Central memory CD4-positive, alpha-beta T cell (primary cell): Measurements from ENCODE around the gene RPL15.

Experiments used
- DNase-seq: peaks from one replicate; pipeline ENCODE4 v3.0.0; 2022

The RPL15 gene

DNA sequence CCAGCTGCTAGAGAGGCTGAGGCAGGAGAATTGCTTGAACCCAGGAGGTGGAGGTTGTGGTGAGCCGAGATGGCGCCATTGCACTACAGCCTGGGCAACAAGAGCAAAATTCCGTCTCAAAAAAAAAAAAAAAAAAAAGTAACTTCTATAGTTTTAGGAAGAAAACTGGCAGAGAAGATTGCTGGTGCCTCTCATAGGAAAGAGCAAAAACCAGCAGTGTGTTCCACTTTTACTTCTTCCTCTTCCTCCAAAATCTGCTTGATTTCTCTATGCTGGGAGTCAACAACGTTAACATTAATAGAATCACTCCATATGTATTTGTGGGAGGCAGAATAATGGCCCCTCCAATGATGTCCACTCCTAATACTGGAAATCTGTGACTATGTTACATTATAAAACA is 15.6 kb downstream of the RPL15 start:
- DNase-seq: no peak

DNA sequence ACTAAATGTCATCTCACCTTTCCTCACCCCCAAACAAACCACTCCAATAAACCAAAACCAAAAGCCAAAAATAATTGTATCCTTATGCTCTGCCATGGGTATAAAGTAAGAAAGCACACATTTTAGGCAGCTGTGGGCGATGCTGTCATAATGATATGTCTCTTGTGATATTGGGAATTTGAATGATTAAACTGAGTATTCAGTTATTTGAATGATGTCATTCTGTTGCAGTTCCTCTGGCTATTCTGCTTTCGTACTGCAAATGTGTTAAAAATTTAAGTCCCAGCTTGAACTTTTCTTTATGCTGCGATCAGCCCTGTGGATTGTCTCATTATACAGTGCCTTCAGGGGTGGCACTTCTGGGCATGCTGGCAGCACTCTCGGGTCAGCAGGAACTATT is 17.3 kb downstream of the RPL15 start:
- DNase-seq: no peak

DNA sequence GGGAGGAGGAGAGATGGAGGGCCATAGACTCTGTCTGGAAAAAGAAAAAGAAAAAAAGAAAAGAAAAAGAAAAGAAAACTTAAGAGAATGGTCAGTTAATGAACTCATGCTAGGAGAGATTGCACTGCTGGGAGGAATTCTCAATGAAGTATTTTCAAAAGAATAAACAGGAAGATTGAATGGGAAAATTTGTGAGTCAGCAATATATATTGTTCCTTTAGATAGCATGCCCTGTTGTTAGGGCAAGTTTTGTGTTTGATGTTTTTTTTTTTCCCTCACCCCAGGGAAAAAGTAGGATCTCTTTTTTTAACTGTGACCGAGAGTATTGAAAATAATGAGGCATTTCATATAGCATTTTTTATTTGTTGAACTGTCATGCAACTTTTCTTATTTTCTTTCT is 20.4 kb downstream of the RPL15 start:
- no peak for DNase-seq

DNA sequence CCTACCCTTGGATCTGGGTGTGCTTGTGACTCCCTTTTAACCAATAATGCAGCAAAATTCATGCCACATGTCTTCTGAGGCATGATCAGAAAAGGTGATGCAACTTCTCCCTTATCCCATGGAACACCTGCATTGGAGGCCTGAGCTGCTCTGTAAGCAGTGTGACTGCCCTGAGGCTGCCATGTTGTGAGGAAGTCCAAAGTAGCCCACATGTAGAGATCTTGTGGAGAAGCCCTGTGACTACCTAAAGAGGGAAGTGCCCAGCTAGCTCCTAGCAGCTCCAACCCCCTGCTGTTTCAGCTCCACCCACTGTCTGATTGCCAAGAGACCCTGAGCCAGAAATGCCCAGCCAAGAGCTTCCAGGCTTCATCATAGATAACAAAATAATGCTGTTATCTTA is 21.8 kb downstream of the RPL15 start:
- DNase-seq: no peak

DNA sequence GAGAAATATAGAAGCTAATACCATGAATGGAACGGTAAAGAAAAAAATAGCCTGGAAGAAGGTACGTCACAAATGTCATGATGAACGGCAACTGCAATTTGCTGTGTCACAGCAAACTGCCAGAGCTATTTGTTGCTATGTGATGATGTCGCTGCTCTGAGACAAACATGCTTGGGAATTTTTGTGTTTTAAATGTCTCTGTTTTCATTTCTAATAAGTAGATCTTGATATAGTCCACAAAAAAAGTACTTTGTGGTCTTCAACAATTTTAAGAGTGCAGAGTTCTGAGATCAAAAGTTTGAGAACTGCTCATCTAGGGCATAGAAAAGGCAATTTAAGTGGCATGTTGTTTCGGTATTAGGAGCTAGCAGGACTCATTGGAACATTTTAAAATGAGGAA is 23.8 kb downstream of the RPL15 start:
- no peak for DNase-seq

DNA sequence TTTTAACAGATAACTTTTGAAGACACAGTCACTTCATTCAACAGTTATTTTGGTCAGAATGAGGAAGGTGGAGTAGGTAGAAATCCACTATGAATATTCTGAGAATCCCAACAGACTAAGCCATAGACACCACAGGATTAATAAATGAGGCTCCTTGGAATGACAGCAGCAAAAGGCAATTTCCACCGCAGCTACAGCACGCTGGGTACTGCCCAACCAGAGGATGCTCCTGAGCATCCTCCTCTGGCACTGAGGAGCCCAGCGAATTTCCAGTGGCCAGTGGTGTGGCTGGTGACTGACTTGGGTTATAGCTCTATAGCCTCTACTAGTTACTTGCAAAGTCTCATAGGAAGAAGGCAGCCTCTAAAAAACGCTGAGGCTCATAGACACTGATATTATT is 24.5 kb downstream of the RPL15 start:
- DNase-seq: no peak

DNA sequence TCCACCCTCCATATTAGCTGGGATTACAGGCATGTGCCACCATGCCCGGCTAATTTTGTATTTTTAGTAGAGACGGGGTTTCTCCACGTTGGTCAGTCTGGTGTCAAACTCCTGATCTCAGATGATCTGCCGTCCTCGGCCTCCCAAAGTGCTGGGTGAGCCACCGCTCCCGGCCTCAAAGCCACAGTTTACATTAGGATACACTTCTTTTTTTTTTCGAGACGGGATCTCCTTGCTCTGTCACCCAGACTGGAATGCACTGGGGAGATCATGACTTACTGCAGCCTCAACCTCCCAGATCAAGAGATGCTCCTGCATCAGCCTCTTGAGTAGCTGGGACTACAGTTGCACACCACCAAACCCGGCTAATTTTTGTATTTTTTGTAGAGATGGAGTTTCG is 25.6 kb downstream of the RPL15 start:
- DNase-seq: no peak

DNA sequence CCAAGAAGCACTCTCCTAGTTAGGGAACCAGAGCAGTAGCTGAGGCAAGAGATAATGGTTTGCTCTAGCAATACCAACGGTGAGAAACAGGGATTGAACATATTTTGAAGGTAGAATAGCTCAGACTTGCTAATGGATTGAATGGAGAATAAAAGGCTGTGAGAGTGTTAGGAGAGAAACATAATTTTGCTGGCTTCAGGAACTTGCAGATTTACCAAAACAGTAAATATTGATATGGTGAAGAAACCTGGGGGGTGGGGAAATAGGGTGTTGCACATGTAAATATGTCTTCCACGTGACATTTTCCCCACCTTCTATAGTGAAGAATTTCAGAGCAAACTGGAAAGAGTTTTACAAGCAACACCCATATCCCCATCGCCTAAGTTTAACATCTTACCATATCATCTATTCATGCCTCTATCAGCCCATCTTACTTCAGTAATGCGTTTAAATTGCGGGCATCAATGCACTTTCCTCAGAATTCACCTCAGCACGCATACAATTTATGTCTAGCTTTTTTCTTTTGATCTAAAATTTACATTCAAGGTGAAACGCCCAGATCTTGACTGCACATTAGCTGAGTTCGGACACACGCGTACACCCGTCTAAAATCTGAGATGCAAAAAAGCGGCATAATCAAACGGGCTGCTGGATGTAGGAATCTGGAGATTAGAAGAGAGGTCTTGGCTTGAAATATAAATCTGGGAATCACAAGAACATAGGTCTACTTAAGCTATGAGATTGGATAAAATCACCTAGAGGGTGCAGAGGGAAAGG is 27.3 kb downstream of the RPL15 start:
- no peak for DNase-seq

DNA sequence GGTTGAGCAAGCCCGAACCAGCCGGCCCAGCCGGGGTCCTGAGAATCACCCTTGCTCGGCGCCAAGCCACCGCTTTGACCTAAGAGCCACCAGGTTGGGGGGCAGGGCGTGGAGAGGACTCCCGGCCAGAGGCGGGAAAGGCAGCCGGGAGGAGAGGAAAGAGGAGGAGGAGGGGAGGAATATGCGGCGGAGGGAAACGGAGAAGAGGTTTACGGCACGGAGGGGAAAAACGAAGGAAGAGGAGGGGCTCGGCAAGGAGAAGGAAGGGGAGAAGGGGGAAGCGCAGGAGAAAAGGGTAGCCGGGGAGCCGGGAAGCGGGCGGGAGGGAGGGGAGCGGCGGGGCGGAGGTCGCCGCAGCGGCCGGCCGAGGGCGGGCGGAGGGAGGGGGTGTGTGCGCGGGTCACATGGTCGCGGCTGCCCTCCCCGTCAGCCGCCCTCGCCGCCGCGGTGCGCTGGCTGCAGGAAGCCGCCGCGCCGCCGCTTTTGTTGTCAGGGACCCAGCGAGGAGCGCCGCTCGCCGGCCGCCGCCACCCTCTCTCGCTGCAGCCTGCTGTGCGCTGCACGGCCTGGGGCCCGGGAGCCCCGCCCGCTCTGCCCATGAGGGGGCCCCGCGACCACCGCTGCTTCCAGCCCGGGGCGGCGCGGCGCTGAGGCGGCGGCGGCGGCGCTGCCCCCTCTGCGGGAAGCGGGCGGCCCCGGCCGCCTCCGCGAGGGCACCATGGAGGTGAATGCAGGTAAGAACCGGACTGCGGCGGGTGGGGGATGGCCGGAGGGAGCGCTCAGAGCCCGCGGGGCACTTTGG is 28.1 kb downstream of the RPL15 start, which contains the start of gene NR1D2:
Gene NR1D2, plus strand, starts transcription at position 426 of the 802 bp plus-strand sequence. Its CDS starts 293 bp downstream, at position 719.
- DNase-seq: peak; percentile 80

DNA sequence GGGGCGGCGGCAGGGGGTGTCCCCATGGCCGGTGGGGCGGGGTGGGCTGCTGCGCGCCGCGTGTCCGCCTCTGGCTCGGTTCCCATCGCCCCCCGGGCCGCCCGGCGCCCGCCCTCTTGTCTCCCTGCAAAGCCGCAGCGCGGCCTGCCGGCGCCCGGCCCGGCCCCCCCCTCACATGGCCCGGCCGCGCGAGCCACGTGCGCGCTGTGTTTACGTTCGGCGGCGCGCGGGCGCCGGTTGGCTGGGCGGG is 28.7 kb downstream of the RPL15 start:
- DNase-seq: no peak

DNA sequence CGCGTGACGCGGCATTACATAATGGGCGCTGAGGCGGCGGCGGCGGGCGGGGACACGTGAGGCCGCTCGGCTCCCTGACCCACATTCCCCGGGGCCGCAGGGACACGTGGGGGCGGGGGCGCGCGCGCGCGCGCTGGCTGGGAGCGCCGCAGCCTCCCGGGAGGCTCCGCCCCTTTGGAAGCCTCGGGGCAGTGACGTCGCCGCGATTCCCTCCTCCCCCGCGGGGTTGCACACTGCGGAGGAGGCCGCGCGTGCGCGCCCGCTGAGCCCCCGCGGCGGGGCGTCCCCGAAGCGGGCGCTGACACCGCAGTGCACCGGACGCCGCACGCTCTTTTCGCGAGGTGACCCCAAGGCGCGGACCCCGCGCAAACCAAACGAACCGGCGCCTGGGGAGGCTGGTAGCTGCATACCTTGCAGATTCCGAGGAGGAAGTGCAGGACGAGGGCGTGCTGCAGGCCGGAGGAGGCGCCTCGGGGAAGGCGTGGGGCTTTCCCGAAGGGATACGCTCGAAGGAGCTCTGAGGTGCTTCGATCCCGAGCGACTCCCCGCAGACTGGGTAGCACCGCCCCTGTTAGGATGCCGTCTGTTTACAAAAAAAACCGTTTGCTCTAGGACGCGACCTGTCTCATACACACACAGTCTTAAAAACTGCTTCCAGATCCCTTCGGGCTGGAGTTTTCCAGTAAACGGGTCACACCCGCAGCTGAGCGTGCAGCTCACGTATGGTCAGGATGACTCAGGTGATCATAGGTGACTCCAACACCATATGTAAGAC is 29.2 kb downstream of the RPL15 start:
- peak; percentile 97 for DNase-seq

DNA sequence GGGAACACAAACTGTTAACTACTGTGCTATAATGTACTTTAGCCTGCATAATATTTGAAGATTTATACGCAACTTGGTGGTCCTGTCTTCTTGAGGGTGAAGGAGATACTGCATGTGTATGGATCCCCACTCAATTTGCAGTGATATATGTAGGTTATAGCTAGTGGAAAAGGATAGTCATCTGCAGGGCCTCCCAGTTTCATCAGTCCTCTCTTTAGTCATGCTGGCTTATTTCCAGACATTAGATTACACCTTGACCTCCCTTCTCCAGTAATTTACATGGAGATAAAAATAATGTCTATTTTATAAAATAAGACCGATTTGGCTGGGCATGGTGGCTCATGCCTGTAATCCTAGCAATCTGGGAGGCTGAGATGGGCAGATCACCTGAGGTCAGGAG is 31.8 kb downstream of the RPL15 start:
- DNase-seq: no peak

DNA sequence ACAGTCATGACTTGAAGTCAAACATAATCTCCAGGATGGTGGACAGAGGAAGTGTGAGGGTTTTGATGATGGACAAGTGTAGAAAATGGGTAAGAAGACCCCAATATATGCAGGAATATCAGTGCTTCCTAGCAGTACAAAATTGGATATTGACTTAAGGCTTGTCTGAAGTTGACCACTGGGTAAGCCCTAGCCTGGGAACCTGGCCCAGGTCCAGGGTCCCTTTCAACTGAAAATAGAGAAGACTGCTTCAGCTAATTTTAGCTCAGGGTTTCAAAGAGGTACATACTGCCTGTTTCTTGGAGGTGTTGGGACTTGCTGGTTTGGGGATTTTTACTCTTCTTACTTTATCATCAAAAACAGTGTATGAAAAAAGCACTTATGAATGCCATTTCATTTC is 32.9 kb downstream of the RPL15 start:
- DNase-seq: no peak

DNA sequence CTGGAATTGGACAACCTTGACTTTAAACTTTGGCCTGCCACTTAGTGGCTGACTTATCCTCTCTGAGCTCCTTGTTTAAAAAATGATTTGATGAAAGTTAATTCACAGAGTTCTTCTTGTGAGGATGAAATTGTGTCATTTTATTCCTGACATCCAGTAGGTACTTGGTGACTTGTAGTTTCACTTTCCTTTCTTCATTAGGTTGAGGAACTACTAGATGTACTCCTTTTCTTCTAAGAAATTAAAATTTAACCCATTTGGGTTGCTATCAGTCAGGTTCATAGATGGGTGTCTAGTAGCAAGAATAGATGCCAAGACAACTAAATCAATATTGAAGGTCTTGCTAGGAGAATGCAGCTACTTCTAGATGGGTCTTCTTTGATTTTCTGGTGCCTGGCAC is 33.4 kb downstream of the RPL15 start:
- DNase-seq: no peak

DNA sequence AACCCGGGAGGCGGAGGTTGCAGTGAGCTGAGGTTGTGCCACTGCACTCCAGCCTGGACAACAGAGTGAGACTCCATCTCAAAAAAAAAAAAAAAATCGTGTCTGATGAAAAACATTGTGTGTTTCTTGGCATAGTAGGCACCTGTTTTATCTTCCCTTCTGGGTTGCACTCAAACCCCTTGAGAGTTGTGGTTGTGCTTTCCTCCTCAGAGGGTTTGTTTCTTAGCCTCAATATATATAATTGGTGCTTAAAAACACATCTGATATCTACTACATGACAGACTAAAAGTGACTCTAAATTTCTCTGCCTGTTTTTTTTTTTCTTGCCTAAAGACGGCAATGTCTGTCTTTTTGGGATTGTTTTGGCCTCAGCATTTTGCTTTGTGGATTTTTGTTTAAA is 35.7 kb downstream of the RPL15 start:
- DNase-seq: no peak

DNA sequence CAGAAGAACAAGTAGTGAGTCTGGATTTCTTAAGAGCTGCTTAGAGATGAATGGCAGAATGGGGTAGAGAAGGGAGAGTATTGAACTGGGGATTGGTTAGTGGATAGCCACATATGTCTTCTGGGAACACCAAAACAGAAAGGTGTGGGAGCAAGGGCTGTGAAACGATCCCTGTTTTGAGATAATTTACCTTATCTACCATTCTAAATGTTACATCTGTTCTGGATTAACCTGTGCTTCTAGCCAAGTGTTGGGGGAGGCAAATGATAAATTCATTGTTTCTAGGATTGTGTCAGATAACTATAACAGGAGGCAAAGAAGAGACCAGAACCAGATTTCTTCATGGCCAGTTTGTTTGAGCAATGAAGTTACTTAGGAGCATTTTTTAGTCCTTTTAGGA is 36.6 kb downstream of the RPL15 start:
- DNase-seq: no peak

DNA sequence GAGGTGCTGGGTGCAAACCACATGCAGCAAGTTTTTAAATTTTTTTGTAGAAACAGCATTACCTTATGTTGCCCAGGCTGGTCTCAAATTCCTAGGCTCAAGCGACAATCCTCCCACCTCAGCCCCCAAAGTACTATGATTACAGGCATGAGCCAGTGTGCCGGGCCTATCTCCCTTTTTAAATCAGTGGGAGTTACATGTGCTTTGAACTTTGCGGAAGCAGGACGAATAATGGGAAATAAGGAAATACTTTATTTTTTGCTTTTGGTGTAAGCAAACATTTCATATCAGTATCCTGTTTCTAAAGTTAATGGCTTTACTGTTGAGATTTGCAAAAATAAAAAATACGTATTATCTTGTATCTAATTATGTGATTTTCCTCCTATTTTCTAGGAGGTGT is 37.2 kb downstream of the RPL15 start:
- no peak for DNase-seq

DNA sequence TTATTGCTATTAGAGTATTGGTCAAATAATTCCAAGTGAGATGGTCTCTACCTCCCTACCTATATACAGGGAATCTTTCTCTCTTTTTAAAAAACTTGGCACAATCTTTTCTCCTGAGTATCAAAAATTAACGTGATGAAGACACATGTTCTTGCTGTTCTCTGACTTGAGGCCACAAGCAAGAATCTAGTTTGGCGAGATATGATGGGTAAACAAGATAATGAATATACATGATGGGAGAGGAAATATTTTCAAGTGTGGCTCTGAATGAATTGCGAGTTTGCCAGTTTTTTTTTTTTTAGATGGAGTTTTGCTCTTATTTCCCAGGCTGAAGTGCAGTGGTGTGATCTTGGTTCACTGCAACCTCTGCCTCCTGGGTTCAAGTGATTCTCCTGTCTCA is 39.8 kb downstream of the RPL15 start:
- no peak for DNase-seq

DNA sequence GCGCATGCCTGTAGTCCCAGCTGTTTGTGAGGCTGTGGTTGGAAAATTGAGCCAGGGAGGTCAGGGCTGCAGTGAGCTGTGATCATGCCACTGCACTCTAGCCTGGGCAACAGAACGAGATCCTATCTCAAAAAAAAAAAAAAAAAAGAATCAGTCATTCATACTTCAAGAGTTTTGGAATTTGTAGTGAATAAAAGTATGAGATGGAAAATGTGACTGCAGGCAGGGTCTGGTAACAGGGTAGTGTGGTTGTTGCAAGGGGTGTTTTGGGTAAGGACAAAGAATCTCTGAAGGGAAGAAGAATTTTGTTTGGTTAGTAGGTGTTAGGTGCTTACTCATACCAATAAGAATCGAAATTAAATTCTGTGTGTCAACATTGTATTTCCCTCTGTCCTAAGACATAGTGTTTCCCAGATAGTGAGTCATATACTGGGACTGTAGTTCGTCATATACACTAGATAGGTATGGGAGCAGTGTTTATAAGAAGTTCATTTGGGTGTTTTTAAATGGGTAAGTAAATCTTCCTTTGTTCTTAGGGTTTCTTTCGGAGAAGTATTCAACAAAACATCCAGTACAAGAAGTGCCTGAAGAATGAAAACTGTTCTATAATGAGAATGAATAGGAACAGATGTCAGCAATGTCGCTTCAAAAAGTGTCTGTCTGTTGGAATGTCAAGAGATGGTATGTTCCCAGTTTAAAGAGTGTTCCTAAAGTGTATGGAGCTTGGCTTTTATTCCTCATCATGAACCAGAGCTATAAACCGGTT is 42.4 kb downstream of the RPL15 start:
- no peak for DNase-seq

DNA sequence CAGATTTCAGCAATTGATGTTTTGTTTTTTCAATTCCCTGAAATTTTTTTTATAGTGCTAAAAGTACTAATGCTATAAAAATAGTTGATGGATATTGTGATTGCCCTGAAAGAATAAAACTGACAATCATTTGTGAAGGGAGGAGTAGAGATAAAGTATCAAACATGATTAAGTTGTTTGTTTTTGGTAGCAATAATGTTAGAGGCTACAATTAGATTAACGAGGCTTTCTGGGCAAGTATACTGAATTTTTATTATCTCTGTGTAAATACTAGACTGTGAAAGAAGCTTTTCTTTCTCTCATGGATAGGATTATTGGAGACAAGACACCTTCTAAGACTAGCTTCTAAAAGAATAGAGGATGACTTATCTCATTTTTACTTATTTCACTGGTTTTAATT is 43.7 kb downstream of the RPL15 start:
- DNase-seq: no peak

DNA sequence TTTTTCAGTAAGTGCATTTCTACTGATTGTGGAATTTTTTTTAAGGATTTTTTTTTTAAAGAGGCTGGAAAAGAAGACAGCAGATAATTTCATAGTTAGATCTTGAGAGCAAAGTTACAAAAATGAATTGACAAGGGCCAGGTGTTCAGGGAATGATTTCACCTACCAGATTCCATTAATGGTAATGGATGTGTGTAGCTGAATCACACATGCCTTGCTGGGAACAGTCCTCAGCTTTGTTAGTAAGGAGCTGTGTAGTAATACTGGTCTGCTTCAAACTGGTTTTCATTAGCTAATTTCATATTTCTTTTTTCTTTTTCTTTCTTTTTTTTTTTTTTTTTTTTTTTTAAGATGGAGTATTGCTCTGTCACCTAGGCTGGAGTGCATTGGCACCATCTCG is 44.1 kb downstream of the RPL15 start:
- DNase-seq: no peak

DNA sequence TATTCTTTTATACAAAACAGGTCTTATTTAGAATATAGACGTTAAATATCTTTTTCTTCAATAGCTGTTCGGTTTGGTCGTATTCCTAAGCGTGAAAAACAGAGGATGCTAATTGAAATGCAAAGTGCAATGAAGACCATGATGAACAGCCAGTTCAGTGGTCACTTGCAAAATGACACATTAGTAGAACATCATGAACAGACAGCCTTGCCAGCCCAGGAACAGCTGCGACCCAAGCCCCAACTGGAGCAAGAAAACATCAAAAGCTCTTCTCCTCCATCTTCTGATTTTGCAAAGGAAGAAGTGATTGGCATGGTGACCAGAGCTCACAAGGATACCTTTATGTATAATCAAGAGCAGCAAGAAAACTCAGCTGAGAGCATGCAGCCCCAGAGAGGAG is 45.0 kb downstream of the RPL15 start:
- DNase-seq: no peak
